HepG2 (cell line): ENCODE results near the gene GCN1. TPM values are rescaled to one million over a fixed set of nuclear protein-coding genes. Genes with fewer than 3 reads are reported as not detected.

Experiments
- EED ChIP-seq: sonication (generic); formaldehyde crosslinking; IDR thresholded peaks from 2 replicates; pipeline ENCODE4 v1.5.0; 2020; ENCODE audit warnings: mild to moderate bottlenecking, missing genetic modification reagents
- HNF4A ChIP-seq: sonication (generic); formaldehyde crosslinking; IDR thresholded peaks from 2 replicates; pipeline ENCODE4 v1.4.0; 2020; ENCODE audit warnings: missing genetic modification reagents
- MAZ ChIP-seq, 2 experiments: sonication (generic) in 1 of 2; formaldehyde crosslinking in 1 of 2; IDR thresholded peaks; 2 replicates each; pipeline versions ENCODE4 v1.5.0 to v1.6.1; 2012 to 2020; ENCODE audit warnings: low read depth in 2 of 2, mild to moderate bottlenecking in 2 of 2, borderline replicate concordance in 1 of 2, improper control_type of control experiment in 1 of 2, low read length in 1 of 2, missing genetic modification reagents in 1 of 2, moderate library complexity in 1 of 2
- MED13 ChIP-seq: sonication (generic); formaldehyde crosslinking; IDR thresholded peaks from 2 replicates; pipeline ENCODE4 v1.5.0; 2020; ENCODE audit warnings: missing genetic modification reagents
- MTF1 ChIP-seq: sonication (generic); formaldehyde crosslinking; IDR thresholded peaks from 2 replicates; pipeline ENCODE4 v1.5.0; 2020; ENCODE audit warnings: missing genetic modification reagents
- MYC ChIP-seq: sonication (generic); formaldehyde crosslinking; IDR thresholded peaks from 2 replicates; pipeline ENCODE4 v1.9.0; 2021; ENCODE audit warnings: missing genetic modification reagents, borderline replicate concordance
- POLR2G ChIP-seq: fragments of 200-400 bp; formaldehyde crosslinking; IDR thresholded peaks from 2 replicates; pipeline ENCODE4 v1.6.1; 2018; ENCODE audit warnings: mild to moderate bottlenecking, low read depth, low read length, moderate library complexity
- RELA ChIP-seq: sonication (generic); formaldehyde crosslinking; IDR thresholded peaks from 2 replicates; pipeline ENCODE4 v1.4.0; 2020; ENCODE audit warnings: missing genetic modification reagents
- RFX5 ChIP-seq: IDR thresholded peaks from 2 replicates; pipeline ENCODE4 v1.6.1; 2011; ENCODE audit warnings: low read depth, low read length, improper control_type of control experiment
- TAF15 ChIP-seq: fragments of 200-400 bp; formaldehyde crosslinking; IDR thresholded peaks from one replicate; pipeline ENCODE4 v1.6.1; 2018; ENCODE audit warnings: mild to moderate bottlenecking, low read depth, low read length; ENCODE audit not compliant: poor library complexity, severe bottlenecking
- ZBTB21 ChIP-seq: sonication (generic); formaldehyde crosslinking; IDR thresholded peaks from 2 replicates; pipeline ENCODE4 v1.4.0; 2020; ENCODE audit warnings: missing genetic modification reagents
- ZNF44 ChIP-seq: sonication (generic); formaldehyde crosslinking; IDR thresholded peaks from 2 replicates; pipeline ENCODE4 v1.5.1; 2020; ENCODE audit warnings: mild to moderate bottlenecking, missing genetic modification reagents
- polyA plus RNA-seq, 8 experiments: library from polyadenylated mRNA; depleted of rRNA in 3 of 8; stranded (reverse) in 7 of 8; unstranded in 1 of 8; fragments of >200 nt; fragmentation: Illumina TruSeq in 4 of 8; extraction: Trizol in 4 of 8; gene quantifications; 2 replicates each; pipeline versions ENCODE4 v1.2.1 to v1.2.3, GENCODE V29; 2011 to 2016; ENCODE audit warnings: low read depth in 4 of 8, missing spikeins in 1 of 8, mixed read lengths in 1 of 8; ENCODE audit not compliant: insufficient read depth in 1 of 8
- total RNA-seq, 5 experiments: library from RNA; depleted of rRNA; stranded (reverse); fragments of >200 nt; fragmentation: Illumina TruSeq; extraction: Trizol; gene quantifications; 2 replicates each; pipeline ENCODE4 v1.2.3, GENCODE V29; 2016; ENCODE audit warnings: low read depth in 1 of 5
- TF ChIP-seq, protein P1 (sequence below), 2 experiments: fragments of 450-650 bp in 1 of 2; sonication (generic) in 1 of 2; formaldehyde crosslinking in 1 of 2; IDR thresholded peaks; 2 replicates each; pipeline versions ENCODE4 v1.6.1 to v1.8.0; 2016 to 2022; ENCODE audit warnings: antibody characterized with exemption in 1 of 2, mild to moderate bottlenecking in 1 of 2, missing genetic modification reagents in 1 of 2
- TF ChIP-seq, protein P2 (sequence below): sonication (generic); formaldehyde crosslinking; conservative IDR thresholded peaks from 2 replicates; pipeline ENCODE4 v1.4.0; 2020; ENCODE audit warnings: missing genetic modification reagents
- TF ChIP-seq, protein P3 (sequence below): sonication (generic); formaldehyde crosslinking; IDR thresholded peaks from 2 replicates; pipeline ENCODE4 v1.5.1; 2020; ENCODE audit warnings: missing genetic modification reagents, mild to moderate bottlenecking, borderline replicate concordance

GCN1 gene
- total and polyA plus RNA-seq, 2 of the 13 experiments (the other 11 are each of a cell fraction or from before 2014, with no cell fraction given) = 58.2 to 83.0 TPM

DNA sequence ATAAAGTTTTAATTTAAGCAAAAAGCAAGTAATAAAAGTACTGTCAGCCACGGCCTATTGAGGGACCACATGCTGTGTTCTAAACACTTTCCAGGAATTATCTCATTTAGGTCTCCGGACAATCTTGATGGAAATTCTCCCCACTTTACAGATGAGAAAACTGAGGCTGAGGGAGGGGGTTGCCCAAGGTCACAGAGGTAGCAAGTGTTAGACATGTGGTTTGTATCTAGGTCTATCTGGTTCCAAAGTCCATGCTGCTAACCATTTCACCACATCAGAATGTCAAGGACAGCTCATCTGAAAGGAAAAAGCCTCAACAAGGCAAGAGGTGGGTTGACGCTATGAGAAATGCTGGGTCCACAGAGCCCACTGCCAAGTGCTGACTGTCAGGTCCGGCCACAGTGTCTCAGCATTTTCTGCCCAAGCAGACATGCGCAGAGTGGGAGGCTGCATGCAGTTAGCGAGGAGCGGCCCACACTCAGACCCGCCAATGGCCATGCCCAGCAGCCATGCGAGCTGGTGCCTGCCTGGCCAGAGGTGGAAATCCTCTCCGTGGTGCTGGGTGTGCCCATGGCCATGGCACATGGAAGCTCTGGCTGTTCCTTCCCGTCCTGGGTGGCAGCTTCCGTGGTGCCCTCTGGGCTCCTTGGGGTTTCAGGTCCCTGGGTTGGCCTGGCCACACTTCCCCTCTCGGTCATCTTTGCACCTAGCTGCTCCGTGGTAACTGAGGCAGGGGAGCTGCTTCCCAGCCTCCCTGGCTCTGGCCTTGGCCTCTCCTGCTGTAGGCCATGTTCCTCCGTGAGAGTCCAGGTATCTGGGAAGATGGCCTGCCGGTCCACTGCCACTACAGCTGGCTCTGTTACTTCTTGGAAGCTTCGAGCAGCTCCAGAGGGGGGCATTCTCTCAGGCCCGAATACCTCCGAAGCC lies 24.4 kb upstream of the GCN1 start (continued):
- TF ChIP-seq, protein P1, sequence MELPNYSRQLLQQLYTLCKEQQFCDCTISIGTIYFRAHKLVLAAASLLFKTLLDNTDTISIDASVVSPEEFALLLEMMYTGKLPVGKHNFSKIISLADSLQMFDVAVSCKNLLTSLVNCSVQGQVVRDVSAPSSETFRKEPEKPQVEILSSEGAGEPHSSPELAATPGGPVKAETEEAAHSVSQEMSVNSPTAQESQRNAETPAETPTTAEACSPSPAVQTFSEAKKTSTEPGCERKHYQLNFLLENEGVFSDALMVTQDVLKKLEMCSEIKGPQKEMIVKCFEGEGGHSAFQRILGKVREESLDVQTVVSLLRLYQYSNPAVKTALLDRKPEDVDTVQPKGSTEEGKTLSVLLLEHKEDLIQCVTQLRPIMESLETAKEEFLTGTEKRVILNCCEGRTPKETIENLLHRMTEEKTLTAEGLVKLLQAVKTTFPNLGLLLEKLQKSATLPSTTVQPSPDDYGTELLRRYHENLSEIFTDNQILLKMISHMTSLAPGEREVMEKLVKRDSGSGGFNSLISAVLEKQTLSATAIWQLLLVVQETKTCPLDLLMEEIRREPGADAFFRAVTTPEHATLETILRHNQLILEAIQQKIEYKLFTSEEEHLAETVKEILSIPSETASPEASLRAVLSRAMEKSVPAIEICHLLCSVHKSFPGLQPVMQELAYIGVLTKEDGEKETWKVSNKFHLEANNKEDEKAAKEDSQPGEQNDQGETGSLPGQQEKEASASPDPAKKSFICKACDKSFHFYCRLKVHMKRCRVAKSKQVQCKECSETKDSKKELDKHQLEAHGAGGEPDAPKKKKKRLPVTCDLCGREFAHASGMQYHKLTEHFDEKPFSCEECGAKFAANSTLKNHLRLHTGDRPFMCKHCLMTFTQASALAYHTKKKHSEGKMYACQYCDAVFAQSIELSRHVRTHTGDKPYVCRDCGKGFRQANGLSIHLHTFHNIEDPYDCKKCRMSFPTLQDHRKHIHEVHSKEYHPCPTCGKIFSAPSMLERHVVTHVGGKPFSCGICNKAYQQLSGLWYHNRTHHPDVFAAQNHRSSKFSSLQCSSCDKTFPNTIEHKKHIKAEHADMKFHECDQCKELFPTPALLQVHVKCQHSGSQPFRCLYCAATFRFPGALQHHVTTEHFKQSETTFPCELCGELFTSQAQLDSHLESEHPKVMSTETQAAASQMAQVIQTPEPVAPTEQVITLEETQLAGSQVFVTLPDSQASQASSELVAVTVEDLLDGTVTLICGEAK (IDR thresholded peaks at IDR 0.05) = no peak
- TF ChIP-seq, protein P1 (CRISPR knock-in tag; IDR thresholded peaks at IDR 0.05) = no peak
- TF ChIP-seq TAF15 (no peak), ZBTB21 (CRISPR knock-in tag) (no peak), RFX5 (no peak), MED13 (no peak), MTF1 (CRISPR knock-in tag) (no peak), HNF4A (CRISPR knock-in tag) (peak; percentile 85), ZNF44 (CRISPR knock-in tag) (no peak), POLR2G (0 out of 2 replicates have a peak, but pooled peaks have one; percentile 17), MYC (CRISPR knock-in tag) (0 out of 2 replicates have a peak, but pooled peaks have one; percentile 13), RELA (CRISPR knock-in tag) (no peak), MAZ (IDR thresholded peaks at IDR 0.05; ENCODE audit: borderline replicate concordance, low read depth, low read length) (0 out of 2 replicates have a peak, but pooled peaks have one; percentile 27), MAZ (CRISPR knock-in tag; IDR thresholded peaks at IDR 0.05; ENCODE audit: low read depth) (no peak), EED (CRISPR knock-in tag) (no peak)
- TF ChIP-seq, protein P2, sequence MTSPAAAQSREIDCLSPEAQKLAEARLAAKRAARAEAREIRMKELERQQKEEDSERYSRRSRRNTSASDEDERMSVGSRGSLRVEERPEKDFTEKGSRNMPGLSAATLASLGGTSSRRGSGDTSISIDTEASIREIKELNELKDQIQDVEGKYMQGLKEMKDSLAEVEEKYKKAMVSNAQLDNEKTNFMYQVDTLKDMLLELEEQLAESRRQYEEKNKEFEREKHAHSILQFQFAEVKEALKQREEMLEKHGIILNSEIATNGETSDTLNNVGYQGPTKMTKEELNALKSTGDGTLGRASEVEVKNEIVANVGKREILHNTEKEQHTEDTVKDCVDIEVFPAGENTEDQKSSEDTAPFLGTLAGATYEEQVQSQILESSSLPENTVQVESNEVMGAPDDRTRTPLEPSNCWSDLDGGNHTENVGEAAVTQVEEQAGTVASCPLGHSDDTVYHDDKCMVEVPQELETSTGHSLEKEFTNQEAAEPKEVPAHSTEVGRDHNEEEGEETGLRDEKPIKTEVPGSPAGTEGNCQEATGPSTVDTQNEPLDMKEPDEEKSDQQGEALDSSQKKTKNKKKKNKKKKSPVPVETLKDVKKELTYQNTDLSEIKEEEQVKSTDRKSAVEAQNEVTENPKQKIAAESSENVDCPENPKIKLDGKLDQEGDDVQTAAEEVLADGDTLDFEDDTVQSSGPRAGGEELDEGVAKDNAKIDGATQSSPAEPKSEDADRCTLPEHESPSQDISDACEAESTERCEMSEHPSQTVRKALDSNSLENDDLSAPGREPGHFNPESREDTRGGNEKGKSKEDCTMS (CRISPR knock-in tag) = no peak
- TF ChIP-seq, protein P3, sequence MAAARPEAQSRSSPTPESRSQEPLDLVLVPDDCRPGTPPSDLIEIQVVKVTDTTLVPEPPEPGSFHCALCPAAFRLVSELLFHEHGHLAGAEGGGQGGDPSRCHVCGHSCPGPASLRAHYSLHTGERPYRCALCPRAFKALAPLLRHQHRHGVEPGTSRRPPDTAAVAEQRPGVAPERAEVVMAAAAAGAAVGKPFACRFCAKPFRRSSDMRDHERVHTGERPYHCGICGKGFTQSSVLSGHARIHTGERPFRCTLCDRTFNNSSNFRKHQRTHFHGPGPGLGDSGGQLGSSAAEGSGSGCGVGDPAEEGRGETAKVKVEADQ = no peak
